NCI-H1694 (cell line): ENCODE data around the gene PDE6D.

Experiments
- DNase-seq: peaks from one replicate; lab custom pipeline; 2025; lab: John Stamatoyannopoulos, UW

The PDE6D gene

DNA sequence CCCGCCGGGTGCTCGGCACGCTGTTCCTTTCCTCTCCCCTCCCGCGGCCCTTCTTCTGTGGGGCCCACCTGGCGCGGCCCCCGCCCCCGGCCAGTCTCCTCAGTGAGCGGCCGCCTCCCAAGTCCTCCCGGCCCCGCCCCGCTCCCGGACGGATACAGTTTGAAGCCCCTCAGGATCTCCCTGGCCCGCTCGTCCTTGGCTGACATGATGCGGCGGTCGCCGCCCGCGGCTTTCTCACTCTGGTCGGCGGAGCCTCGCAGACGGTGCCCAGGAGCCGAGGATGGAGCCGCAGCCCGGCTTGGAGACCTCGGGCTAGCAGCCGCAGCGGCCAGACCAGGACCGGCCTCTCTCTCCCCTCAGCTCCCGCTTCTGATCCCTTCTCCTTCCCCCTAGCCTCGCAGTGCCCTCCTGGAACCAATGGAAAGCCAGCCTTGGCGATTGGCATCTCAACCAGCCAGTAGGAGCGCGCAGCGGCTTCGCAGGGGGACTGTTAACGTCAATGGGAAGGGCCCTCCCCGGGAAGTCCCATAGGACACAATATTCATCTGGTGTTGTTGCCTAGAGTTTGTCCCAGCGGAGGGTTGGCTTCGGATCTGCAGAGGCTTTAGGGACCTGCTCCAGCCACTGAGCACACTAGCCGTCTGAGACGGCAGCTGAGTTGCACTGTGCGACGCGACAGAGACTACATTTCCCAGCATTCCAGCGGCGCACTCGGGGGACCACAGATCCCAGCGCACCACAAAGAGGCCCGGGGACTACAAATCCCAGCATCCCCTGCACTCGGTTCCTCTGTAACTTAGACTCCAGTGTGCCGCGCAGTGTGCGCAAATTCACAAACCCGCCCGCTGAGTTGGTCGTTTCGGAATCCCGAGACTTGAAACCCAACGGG is at the start of gene PDE6D:
PDE6D (minus strand) TSS at position 374 of the 889 bp plus-strand sequence; CDS start at position 206, 168 bp downstream.
- DNase-seq = peak; percentile 98

DNA sequence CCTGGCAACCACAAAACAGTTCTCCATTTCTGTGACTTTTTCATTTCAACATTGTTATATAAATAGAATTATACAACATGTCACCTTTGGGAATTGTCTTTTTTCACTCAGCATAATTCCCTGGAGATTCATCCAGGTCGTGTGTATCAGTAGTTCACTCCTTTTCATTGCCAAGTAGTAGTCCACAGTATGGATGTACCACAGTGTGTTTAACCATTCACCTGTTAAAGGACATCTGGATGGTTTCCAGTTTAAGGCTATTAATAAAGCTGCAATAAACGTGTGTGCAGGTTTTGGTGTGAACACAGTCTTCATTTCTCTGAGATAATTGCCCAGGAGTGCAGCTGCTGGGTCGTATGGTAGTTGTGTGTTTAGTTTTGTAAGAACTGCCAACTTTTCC is 40.8 kb upstream of the PDE6D start:
- no peak for DNase-seq

- no peak for DNase-seq
These were observed 39.8 kb upstream of the PDE6D start for GRCh38 chr2:231820786-231821303.

DNA sequence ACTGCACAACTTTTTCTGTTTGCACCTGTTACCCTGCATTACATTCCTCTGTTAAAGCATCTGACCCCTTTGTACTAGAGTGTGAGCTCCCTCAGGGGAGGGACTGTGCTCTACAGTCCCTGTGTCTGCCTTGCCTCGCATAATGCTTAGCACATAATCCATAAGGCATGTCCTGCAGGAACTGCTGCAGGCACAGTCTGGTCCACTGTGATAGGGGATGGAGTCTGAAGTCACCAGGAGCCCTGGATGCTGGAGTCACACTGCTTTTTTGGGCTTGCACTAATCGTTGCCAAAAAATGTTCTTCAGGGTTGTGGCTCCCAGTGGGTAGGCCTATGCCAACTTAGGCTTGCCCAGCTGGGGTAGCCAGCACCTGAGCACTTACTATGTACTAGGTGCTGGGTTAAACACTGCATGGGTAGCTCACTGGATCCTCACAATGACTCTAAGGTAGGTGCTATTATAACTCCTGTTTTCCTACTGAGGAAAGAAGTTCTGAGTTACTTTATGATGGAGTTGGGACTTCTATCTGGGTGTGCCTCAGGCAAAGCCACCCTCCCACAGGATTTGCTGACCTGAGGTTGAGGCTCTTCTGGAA is 38.5 kb upstream of the PDE6D start:
- DNase-seq = no peak

DNA sequence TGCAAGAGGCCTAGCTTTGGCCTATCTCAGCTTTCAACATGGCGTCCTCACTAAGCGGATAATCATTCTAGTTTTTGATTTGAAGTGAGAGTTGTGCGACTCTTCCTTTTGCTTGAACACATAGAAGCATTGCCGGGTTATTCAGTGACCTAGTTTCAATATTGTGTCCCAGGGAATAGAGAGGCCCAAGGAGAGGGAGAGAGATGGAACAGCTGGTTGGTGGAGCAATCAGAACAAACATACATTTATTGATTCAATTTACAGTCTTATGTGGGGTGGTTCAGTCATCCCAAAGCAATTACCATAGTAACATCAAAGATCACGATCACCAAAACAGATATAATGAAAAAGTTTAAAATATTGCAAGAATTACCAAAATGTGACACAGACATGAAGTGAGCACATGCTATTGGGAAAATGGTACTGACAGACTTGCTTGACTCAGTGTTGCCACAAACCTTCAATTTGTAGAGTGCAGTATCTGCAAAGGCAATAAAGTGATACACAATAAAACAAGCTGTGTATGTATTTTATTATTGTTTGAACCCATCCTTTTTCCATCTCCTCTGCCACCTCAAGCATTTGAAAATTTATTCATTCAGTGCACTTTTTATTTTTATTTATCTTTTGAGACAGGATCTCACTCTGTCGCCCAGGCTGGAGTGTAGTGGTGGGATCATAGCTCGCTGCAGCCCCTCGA is 35.4 kb upstream of the PDE6D start:
- no peak for DNase-seq

DNA sequence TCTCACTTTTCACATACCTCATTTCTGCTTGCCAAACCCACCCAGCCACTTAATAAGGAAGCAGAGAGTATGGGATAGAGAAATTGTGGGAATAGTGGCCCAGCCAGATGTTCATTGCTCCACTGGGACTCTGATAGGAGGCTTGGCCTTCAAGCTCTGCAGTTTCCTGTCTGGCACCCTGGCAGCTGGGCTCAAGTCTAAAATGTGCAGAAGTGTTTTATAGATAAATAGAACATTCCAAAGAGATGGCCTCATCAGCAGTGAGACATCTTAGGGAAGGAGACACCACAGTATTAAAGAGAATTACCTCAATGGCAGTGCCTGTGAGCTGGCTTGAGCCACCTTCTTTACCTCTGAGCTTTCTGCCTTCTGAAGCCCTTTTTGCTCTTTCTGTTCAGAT is 29.8 kb upstream of the PDE6D start:
- no peak for DNase-seq

DNA sequence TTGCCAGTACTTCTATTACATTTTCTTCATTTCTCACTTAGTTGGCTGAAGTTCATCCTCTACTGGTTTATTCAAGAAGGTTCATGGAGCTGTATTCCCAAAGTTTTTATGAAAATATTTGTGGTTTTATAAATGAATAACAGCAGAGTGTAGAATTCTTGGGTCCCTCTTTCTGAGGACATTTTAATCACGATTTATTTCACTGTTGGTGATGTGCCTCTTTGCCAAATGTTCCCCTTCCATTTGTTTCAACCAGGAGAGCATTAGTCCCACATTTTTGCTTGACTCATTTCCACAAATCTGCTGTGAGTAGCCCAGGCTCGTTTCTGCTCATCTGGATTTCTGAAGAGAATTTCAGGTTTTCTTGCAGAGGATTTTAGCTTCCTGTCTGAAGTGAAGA is 25.9 kb upstream of the PDE6D start:
- no peak for DNase-seq

GRCh38 chr2:231803501-231804138 is 22.5 kb upstream of the PDE6D start:
- no peak for DNase-seq

- peak; percentile 24 for DNase-seq
These were observed 19.5 kb upstream of the PDE6D start for GRCh38 chr2:231800493-231801091.

DNA sequence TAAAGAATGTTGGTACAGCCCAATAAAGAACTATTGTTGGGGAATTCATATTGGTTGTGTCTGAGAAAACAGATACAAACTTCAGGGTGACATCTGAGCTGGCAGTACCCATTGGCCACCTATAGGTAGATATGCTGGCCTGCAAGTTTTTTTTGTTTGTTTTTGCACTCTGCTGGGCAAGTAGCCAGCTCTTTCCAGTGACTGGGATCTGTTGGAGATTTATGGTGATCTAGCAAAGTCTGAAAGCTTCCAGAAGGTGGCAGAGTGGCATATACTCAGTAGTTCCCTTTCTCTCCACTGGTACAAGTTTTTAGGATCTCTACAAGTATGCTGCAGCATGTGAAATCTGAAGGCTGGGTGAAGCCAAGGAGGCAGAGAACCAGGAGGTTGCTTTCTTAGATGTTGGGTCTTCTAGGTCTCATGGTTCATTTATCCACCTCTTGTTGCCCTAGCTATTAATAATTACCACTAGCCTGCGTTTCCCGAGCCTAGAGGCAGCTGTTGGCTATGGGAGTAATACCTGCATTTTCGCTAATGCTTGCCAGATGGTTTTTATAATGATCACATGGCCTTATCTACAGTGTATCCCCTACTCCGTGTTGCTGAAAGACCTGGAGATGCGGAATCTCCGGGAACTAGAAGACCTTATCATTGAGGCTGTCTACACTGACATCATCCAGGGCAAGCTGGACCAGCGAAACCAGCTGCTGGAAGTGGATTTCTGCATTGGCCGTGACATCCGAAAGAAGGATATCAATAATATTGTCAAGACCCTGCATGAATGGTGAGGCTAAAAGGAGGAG is 14.6 kb upstream of the PDE6D start:
- DNase-seq = peak; percentile 43

GRCh38 chr2:231794383-231794782 is 13.3 kb upstream of the PDE6D start:
- DNase-seq = no peak

DNA sequence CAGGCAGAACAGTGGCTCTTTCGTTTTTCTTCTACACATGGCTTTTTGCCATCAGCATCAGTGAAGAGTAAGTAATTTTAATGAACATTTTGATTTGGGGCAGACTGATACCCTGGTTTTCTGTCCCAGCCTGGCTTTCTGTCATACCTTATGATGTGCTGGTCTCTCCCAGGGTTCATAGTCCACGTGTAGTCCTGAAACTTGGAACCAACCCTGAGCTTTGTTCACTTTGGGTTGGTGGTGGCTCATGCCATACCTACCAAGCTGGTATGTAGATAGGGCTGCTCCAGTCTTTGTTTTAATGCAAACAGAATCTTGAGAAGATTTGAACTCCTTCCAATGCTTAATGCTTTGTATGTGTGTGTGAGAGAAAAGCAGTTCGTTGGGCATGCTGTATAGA is 10.0 kb upstream of the PDE6D start:
- DNase-seq = no peak

GRCh38 chr2:231786917-231787292 is 5.8 kb upstream of the PDE6D start:
- DNase-seq = no peak

GRCh38 chr2:231786177-231786916 is 5.3 kb upstream of the PDE6D start, which contains the start of gene COPS7B:
COPS7B (plus strand) TSS chr2:231786445; CDS start chr2:231788571, 2,126 bp downstream.
- DNase-seq = peak; percentile 51

DNA sequence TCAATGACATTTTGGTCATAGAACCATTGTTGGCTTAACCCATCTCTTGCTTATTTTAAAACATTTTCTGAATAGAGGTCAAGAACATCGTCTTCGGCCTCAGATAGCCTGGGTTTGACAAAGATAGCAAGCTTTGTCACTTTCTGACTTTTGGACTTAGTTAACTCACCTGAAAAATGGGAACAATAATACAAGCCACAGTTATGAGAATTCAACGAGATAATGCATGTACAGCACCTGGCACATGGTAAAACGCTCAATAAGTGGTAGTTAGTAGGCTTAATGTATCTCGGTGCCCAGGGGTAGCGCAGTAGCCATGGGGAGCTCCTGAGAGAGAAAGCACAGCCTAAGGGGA is 4.7 kb upstream of the PDE6D start:
- DNase-seq = no peak

- no peak for DNase-seq
These were observed 4.3 kb upstream of the PDE6D start for GRCh38 chr2:231785413-231785812.

DNA sequence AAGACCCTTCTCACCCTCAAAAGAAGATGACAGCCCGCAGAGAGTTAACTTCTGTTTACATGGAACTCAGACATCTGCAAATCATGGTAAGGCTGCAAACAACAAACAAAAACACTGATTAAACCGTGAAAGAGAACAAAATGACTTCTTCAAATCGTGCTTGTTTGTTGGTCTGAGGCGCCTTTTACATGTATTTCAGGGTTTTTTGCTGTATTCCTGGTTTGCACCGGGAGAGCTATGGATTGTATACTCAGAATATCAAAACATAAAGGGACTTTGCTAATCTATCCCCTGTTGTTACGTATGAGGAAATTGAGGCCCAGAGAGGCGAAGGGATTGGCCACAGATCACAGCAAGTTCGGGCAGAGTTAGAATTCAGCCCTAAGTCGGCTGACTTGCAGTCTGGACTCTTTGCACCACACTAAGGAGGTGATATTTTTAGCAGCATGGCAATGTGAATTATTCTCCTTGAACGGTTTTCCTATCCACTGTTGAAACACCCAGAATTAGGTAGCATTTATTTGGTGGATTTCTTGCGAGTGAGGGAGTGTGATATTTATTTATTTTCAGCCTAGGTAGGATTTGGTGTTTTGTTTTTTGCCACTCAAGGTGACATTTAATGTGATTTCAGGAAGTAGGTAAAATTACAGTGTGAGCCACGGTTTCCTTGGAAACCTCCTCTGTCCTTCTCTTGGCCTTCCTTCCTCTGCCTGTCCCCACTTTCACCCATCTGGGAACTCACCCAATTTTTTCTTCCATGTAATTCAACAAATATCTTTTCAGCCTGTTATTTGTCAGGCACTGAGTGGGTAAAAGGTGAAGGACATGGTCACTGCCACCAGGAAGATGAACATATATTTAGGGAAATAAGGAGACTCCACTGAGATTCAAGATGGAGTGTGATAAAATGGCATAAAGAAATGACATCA is 980 bp upstream of the PDE6D start:
- no peak for DNase-seq

DNA sequence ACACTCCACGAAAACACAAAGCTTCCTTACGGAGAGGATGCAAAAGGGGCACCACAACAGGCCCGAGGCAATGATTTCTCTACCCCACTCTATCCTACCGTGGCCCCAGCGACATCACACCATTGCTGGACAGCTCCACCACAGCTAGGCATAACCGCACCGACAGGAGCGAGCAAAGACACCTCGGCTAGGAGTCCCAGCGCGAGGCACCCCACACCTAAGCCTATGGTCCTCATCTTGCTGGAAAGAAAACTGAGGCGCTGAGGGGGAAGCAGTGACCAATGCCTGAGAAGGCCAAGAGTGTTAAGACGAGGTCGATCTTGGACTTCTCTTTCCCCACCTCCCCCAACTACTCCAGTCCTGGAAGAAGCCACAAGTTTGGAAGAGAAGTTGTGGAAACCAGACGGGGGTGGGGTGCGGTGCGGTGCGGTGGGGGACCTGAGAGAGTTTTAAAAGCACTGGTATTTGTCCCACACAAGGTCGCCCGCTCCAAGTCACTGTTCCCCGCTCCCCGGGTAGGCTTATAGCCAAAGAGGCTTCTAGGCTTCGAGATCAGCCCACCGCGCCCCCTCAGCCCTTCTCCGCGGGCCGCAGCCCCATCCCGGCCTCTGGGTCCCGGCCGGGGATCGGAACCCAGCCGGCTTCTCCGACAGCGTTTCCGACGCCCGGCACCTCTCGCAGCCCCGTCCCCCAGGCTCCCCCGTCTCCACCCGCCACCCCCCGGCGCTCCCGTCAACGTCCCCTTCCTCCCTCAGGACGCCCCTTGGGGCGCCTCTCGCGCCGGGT is 766 bp downstream of the PDE6D start:
- no peak for DNase-seq
